SK-N-SH treated with all-trans-retinoic acid at 6 μM for 48 hours (cell line): ENCODE data around the gene SMIM1.

Source experiments
- ATAC-seq: fragments of 200-7000 bp; cut with Tn5 transposase; 3 replicates; pipeline ENCODE4 v1.9.1; 2020; ENCODE audit warnings: mild to moderate bottlenecking, moderate library complexity
- ARNTL ChIP-seq: fragments of 450-650 bp; formaldehyde crosslinking; IDR thresholded peaks from 2 replicates; pipeline ENCODE4 v1.5.0; 2020; ENCODE audit warnings: low read depth, mild to moderate bottlenecking, moderate library complexity, borderline replicate concordance
- BACH2 ChIP-seq: fragments of 250-450 bp; sonication (Bioruptor Pico); IDR thresholded peaks from 2 replicates; pipeline ENCODE4 v1.9.0; 2021; ENCODE audit warnings: mild to moderate bottlenecking, borderline replicate concordance
- CSDC2 ChIP-seq: fragments of 250-450 bp; sonication (Bioruptor Pico); IDR thresholded peaks from 2 replicates; pipeline ENCODE4 v1.5.0; 2020; ENCODE audit warnings: mild to moderate bottlenecking, moderate library complexity
- ESRRG ChIP-seq: fragments of 250-450 bp; sonication (Bioruptor Pico); IDR thresholded peaks from 2 replicates; pipeline ENCODE4 v1.6.1; 2021; ENCODE audit warnings: mild to moderate bottlenecking
- GLIS3 ChIP-seq: fragments of 250-450 bp; sonication (Bioruptor Pico); IDR thresholded peaks from 2 replicates; pipeline ENCODE4 v1.5.0; 2020; ENCODE audit warnings: mild to moderate bottlenecking, moderate library complexity
- ISL1 ChIP-seq: fragments of 250-450 bp; sonication (Bioruptor Pico); IDR thresholded peaks from 2 replicates; pipeline ENCODE4 v2.1.2; 2022; ENCODE audit warnings: mild to moderate bottlenecking, moderate library complexity
- OSR1 ChIP-seq: fragments of 250-450 bp; sonication (Bioruptor Pico); IDR thresholded peaks from 2 replicates; pipeline ENCODE4 v1.8.0; 2022; ENCODE audit warnings: moderate library complexity, mild to moderate bottlenecking, inconsistent platforms
- PATZ1 ChIP-seq: fragments of 250-450 bp; sonication (Bioruptor Pico); IDR thresholded peaks from 2 replicates; pipeline ENCODE4 v1.8.0; 2020; ENCODE audit warnings: mild to moderate bottlenecking, moderate library complexity, borderline replicate concordance
- PPARA ChIP-seq: fragments of 250-450 bp; sonication (Bioruptor Pico); IDR thresholded peaks from 2 replicates; pipeline ENCODE4 v1.5.0; 2020; ENCODE audit warnings: mild to moderate bottlenecking, borderline replicate concordance
- RARB ChIP-seq: fragments of 250-450 bp; sonication (Bioruptor Pico); IDR thresholded peaks from 2 replicates; pipeline ENCODE4 v1.8.0; 2021; ENCODE audit warnings: mild to moderate bottlenecking, moderate library complexity
- SNAI2 ChIP-seq: fragments of 250-450 bp; sonication (Bioruptor Pico); IDR thresholded peaks from 2 replicates; pipeline ENCODE4 v1.5.0; 2020; ENCODE audit warnings: mild to moderate bottlenecking, moderate library complexity
- TCF4 ChIP-seq: fragments of 250-450 bp; sonication (Bioruptor Pico); IDR thresholded peaks from 2 replicates; pipeline ENCODE4 v1.8.0; 2021; ENCODE audit warnings: mild to moderate bottlenecking, moderate library complexity, borderline replicate concordance
- TOX ChIP-seq: fragments of 250-450 bp; sonication (Bioruptor Pico); IDR thresholded peaks from 2 replicates; pipeline ENCODE4 v1.8.0; 2021; ENCODE audit warnings: mild to moderate bottlenecking, moderate library complexity, borderline replicate concordance
- ZC3H10 ChIP-seq: fragments of 250-450 bp; sonication (Bioruptor Pico); IDR thresholded peaks from 2 replicates; pipeline ENCODE4 v1.5.1; 2021; ENCODE audit warnings: mild to moderate bottlenecking, moderate library complexity
- ZFP3 ChIP-seq: fragments of 250-450 bp; sonication (Bioruptor Pico); IDR thresholded peaks from 2 replicates; pipeline ENCODE4 v1.5.0; 2020; ENCODE audit warnings: mild to moderate bottlenecking, moderate library complexity
- ZFP30 ChIP-seq: fragments of 450-650 bp; formaldehyde crosslinking; IDR thresholded peaks from 2 replicates; pipeline ENCODE4 v1.5.0; 2022; ENCODE audit warnings: mild to moderate bottlenecking, moderate library complexity
- ZNF565 ChIP-seq: fragments of 450-650 bp; formaldehyde crosslinking; conservative IDR thresholded peaks from 2 replicates; pipeline ENCODE4 v1.5.0; 2020; ENCODE audit warnings: low read depth, mild to moderate bottlenecking, moderate library complexity
- ZNF70 ChIP-seq: fragments of 450-650 bp; formaldehyde crosslinking; IDR thresholded peaks from 2 replicates; pipeline ENCODE4 v1.5.0; 2020; ENCODE audit warnings: mild to moderate bottlenecking, moderate library complexity
- ZNF8 ChIP-seq: fragments of 450-650 bp; formaldehyde crosslinking; IDR thresholded peaks from 2 replicates; pipeline ENCODE4 v1.5.0; 2020; ENCODE audit warnings: mild to moderate bottlenecking, moderate library complexity
- TF ChIP-seq, protein P1 (sequence below): fragments of 250-450 bp; sonication (Bioruptor Pico); IDR thresholded peaks from 2 replicates; pipeline ENCODE4 v1.5.0; 2020; ENCODE audit warnings: mild to moderate bottlenecking, moderate library complexity
- TF ChIP-seq, protein P2 (sequence below): fragments of 250-450 bp; sonication (Bioruptor Pico); IDR thresholded peaks from 2 replicates; pipeline ENCODE4 v1.5.1; 2020; ENCODE audit warnings: low read depth, mild to moderate bottlenecking, moderate library complexity
- TF ChIP-seq, protein P3 (sequence below): fragments of 250-450 bp; sonication (Bioruptor Pico); IDR thresholded peaks from 2 replicates; pipeline ENCODE4 v1.8.0; 2021; ENCODE audit warnings: low read depth, mild to moderate bottlenecking, moderate library complexity, borderline replicate concordance

The SMIM1 gene

GRCh38 chr1:3762873-3763228, 9.7 kb upstream of the SMIM1 start:
- TF ChIP-seq ZNF8 (no peak), ISL1 (CRISPR knock-in tag) (no peak), ZC3H10 (CRISPR knock-in tag) (no peak), PPARA (CRISPR knock-in tag) (no peak), ESRRG (CRISPR knock-in tag) (no peak), OSR1 (no peak), TOX (CRISPR knock-in tag) (no peak), ZNF565 (CRISPR knock-in tag) (no peak), ZFP30 (no peak), PATZ1 (CRISPR knock-in tag) (no peak)
- TF ChIP-seq, protein P1, sequence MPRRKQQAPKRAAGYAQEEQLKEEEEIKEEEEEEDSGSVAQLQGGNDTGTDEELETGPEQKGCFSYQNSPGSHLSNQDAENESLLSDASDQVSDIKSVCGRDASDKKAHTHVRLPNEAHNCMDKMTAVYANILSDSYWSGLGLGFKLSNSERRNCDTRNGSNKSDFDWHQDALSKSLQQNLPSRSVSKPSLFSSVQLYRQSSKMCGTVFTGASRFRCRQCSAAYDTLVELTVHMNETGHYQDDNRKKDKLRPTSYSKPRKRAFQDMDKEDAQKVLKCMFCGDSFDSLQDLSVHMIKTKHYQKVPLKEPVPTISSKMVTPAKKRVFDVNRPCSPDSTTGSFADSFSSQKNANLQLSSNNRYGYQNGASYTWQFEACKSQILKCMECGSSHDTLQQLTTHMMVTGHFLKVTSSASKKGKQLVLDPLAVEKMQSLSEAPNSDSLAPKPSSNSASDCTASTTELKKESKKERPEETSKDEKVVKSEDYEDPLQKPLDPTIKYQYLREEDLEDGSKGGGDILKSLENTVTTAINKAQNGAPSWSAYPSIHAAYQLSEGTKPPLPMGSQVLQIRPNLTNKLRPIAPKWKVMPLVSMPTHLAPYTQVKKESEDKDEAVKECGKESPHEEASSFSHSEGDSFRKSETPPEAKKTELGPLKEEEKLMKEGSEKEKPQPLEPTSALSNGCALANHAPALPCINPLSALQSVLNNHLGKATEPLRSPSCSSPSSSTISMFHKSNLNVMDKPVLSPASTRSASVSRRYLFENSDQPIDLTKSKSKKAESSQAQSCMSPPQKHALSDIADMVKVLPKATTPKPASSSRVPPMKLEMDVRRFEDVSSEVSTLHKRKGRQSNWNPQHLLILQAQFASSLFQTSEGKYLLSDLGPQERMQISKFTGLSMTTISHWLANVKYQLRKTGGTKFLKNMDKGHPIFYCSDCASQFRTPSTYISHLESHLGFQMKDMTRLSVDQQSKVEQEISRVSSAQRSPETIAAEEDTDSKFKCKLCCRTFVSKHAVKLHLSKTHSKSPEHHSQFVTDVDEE (CRISPR knock-in tag), result no peak
- TF ChIP-seq, protein P2, sequence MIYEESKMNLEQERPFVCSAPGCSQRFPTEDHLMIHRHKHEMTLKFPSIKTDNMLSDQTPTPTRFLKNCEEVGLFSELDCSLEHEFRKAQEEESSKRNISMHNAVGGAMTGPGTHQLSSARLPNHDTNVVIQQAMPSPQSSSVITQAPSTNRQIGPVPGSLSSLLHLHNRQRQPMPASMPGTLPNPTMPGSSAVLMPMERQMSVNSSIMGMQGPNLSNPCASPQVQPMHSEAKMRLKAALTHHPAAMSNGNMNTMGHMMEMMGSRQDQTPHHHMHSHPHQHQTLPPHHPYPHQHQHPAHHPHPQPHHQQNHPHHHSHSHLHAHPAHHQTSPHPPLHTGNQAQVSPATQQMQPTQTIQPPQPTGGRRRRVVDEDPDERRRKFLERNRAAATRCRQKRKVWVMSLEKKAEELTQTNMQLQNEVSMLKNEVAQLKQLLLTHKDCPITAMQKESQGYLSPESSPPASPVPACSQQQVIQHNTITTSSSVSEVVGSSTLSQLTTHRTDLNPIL (CRISPR knock-in tag), result no peak
- ATAC-seq, result no peak

GRCh38 chr1:3763351-3764125, 9.0 kb upstream of the SMIM1 start:
- ATAC-seq, result no peak
- TF ChIP-seq GLIS3 (CRISPR knock-in tag) (no peak), ZNF8 (no peak), TOX (CRISPR knock-in tag) (no peak), ZNF70 (CRISPR knock-in tag) (no peak), ZFP30 (no peak), PATZ1 (CRISPR knock-in tag) (no peak), ZNF565 (CRISPR knock-in tag) (no peak), ZFP3 (CRISPR knock-in tag) (no peak), ISL1 (CRISPR knock-in tag) (no peak), CSDC2 (CRISPR knock-in tag) (no peak), RARB (no peak), ZC3H10 (CRISPR knock-in tag) (no peak), SNAI2 (CRISPR knock-in tag) (no peak), OSR1 (no peak), BACH2 (CRISPR knock-in tag) (no peak)
- TF ChIP-seq, protein P2 (CRISPR knock-in tag), result no peak

DNA sequence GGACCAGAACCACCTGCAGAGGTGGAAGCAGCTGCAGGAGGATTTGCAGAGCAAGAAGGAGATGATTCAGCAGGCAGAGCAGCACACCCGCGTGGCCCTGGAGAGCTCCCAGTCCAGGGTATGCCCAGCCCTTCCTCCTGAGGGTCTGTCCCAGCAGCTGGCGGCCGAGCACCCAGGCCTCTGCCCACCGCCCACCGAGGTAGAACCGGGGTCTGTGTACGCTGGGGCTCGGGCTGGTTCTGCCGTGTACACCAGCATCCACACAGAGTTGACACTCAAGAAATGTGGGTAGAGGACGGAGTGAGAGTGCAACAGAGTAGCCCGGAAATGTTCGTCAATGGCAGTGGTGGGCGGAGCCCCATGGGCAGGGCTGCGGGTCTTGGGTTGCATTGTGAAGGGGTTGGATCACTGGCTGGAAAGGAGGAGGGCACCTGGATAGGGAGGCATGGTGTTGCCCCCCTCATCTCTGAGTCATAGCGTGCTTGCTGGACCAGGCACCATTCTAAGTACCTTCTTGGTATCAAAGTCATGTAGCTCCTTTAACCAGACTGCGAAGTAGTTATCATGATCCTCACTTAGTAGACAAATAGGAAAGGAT, 5.1 kb upstream of the SMIM1 start:
- no peak for ATAC-seq
- TF ChIP-seq TCF4 (no peak), ISL1 (CRISPR knock-in tag) (no peak), CSDC2 (CRISPR knock-in tag) (no peak), PATZ1 (CRISPR knock-in tag) (no peak), RARB (no peak), ARNTL (no peak), SNAI2 (CRISPR knock-in tag) (no peak), ZNF70 (CRISPR knock-in tag) (no peak), GLIS3 (CRISPR knock-in tag) (no peak), ESRRG (CRISPR knock-in tag) (no peak), ZNF8 (no peak), ZFP30 (no peak)
- TF ChIP-seq, protein P3, sequence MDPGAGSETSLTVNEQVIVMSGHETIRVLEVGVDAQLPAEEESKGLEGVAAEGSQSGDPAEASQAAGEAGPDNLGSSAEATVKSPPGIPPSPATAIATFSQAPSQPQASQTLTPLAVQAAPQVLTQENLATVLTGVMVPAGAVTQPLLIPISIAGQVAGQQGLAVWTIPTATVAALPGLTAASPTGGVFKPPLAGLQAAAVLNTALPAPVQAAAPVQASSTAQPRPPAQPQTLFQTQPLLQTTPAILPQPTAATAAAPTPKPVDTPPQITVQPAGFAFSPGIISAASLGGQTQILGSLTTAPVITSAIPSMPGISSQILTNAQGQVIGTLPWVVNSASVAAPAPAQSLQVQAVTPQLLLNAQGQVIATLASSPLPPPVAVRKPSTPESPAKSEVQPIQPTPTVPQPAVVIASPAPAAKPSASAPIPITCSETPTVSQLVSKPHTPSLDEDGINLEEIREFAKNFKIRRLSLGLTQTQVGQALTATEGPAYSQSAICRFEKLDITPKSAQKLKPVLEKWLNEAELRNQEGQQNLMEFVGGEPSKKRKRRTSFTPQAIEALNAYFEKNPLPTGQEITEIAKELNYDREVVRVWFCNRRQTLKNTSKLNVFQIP (CRISPR knock-in tag), result no peak
